H1 (cell line): Measurements from ENCODE around the gene GALNT2. TPM values are rescaled to one million over a fixed set of nuclear protein-coding genes. Genes with fewer than 3 reads are reported as not detected.

Experiments used
- ATF3 ChIP-seq: IDR thresholded peaks from 2 replicates; pipeline ENCODE4 v1.6.1; 2011; ENCODE audit warnings: low read depth, mild to moderate bottlenecking, low read length; ENCODE audit not compliant: insufficient read depth
- GTF2F1 ChIP-seq: IDR thresholded peaks from 2 replicates; pipeline ENCODE4 v1.6.1; 2012; ENCODE audit warnings: low read depth, low read length, improper control_type of control experiment, borderline replicate concordance
- POLR2AphosphoS5 ChIP-seq: IDR thresholded peaks from 2 replicates; pipeline ENCODE4 v1.6.1; 2011; ENCODE audit warnings: low read depth, low read length
- polyA plus RNA-seq, 7 experiments: library from polyadenylated mRNA; depleted of rRNA in 3 of 7; stranded (reverse) in 5 of 7; unstranded in 2 of 7; fragments of >200 nt in 5 of 7; fragments of 200-250 nt in 2 of 7; gene quantifications; 1 replicate in 5 of 7; 2 replicates in 1 of 7; 4 replicates in 1 of 7; pipeline versions ENCODE4 v1.2.1 to v1.2.3, GENCODE V29; 2011 to 2013; ENCODE audit warnings: missing spikeins in 2 of 7, mixed read lengths in 2 of 7
- total RNA-seq: library from RNA; stranded (reverse); fragmentation: NEBNext Ultra II Directional; extraction: Animal tissue kit (Norgen Biotek cat#: 25700); gene quantifications from 2 replicates; pipeline ENCODE4 v1.2.1, GENCODE V29; 2021

GALNT2 gene
- total and polyA plus RNA-seq, 2 of the 8 experiments (the other 6 are each of a cell fraction or from before 2014, with no cell fraction given) = 34.5 to 75.3 TPM

- TF ChIP-seq ATF3 (no peak), POLR2AphosphoS5 (no peak), GTF2F1 (no peak)
Observed at GRCh38 chr1:230125640-230126528, 58.8 kb downstream of the GALNT2 start (continued).
